Right forelimb (tissue), 1 donor: Measurements from ENCODE around the gene PAK1.
"Not testable (repeated sequence)": the region's sequence is repeated elsewhere in the genome, so short reads cannot be mapped to it uniquely, and the experiment has no call there.

Experiments
- DNase-seq: peaks from one replicate; pipeline ENCODE4 v3.0.0-alpha.2; 2018

PAK1 gene

GRCh38 chr11:77300695-77301094, 173.2 kb downstream of the PAK1 start:
- DNase-seq = no peak

GRCh38 chr11:77300028-77300427, 173.9 kb downstream of the PAK1 start:
- DNase-seq = not testable (repeated sequence)

DNA sequence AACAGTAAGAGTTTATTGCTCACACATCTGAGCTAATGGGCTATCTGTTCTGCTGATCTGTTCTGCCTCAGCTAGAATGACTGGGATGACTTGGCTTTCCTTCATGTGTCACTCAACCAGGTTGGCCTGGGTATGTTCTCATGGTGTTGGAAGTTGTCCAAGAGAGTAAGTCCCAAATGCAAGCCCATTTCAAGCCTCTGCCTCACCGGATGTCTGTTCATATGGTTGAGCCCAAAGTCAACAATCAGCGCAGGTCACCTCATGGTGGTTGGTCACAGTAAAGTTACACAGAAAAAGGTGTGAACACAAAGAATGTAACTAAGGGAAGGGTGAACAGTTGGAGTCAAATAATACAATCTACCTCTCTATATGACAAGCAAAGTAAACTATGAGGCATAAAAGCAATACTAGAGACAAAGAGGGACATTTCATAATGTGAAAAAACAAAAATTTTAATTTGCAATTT, 174.3 kb downstream of the PAK1 start:
- no peak for DNase-seq

GRCh38 chr11:77294040-77294439, 179.9 kb downstream of the PAK1 start:
- DNase-seq = no peak

- DNase-seq = no peak
Measured at GRCh38 chr11:77289737-77290136, 184.2 kb downstream of the PAK1 start.

- no peak for DNase-seq
Measured at GRCh38 chr11:77287615-77288273, 186.2 kb downstream of the PAK1 start.

GRCh38 chr11:77287136-77287535, 186.8 kb downstream of the PAK1 start:
- DNase-seq = no peak

DNA sequence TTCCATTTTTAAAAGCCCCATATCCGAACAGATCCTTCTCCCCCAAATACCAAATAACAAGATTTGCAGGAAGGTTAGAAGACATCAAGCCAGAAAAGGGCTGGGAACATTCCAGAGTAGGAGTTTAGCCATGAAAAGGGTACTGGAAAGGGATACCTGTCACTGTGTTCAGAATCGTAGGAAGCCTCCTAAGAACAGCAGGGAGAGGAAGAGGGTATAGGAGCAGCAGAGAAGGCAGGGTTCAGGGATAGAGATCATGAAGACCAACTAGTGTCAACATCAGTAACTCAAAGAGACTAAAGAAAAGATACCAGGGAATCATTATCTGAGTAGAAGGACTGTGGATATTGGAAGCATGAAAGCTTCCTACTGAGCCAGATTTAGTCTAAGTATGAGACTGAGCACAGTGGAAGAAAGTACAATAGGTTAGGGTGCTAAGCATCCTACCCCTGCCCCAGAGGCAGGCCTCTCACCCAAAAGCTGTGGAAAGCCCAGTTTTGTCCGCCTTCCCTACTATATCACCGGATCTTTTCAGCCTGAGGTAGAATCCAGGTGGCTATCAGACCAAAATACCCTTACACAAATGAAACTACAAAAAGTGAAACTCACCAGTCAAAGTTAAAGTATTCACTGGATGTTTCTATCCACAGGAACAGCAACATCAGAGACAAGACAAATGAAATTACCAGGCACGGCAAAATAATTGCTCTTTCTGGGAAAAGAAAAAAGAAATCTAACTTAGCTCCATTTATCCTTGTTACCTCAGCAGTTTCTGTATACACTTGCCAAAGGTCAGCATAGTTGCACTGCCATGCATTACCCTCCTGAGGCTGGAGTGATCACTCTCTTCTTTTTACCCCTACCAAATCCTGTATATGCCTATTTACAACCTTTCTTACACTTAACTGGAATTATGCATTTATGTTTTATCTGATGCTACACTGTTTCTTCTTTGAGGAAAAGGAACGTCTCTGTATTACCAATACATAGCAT, 189.1 kb downstream of the PAK1 start:
- DNase-seq = no peak

- DNase-seq = no peak
Measured at GRCh38 chr11:77283101-77283500, 190.8 kb downstream of the PAK1 start.

DNA sequence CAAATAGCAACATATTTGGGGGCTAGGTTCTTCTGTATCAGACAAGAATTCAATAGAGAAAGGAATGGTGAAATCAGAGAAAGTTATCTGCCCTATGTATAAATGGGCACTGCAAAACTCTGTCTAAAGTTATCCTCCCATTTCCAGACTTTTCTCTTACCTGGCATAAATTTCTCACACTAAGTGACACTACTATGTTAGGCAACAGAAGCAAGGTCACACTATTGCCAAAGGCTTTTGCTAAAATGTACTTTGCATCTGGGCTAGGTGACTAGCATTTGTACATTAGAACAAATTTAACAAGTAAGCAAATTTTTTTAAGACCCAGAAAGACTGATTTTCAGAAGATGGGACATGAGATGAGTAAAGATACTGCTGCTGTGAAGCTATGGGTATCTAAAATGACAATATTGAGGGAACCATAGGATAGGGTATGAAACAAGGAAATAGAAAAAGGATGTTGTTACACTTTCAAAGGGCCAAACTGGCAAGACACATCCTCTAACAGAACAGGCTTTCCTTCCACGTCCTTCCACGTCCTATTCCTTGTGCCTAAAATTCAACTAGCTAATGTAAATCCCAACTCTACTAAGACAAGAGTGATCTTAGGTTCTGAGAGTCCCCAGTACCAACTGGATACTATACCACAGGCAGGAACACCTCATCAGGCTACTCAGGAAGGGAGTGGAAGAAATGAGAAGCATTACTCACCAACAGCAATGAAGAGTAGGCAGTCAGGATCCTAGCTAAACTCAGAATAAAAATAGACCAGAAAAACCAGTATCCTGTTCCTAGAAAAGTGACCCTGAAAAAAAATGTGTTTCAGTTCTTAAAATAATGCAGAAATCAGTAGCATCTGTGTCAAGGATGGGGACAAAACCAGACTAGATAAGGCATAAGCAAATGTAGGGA, 195.0 kb downstream of the PAK1 start:
- no peak for DNase-seq

- DNase-seq = no peak
Measured at GRCh38 chr11:77276271-77276670, 197.6 kb downstream of the PAK1 start.
